D721Med (cell line): ENCODE results near the gene IPO11.

ENCODE experiments used
- DNase-seq: peaks from one replicate; pipeline ENCODE4 v3.0.0; 2011; ENCODE audit warnings: low spot score; ENCODE audit not compliant: insufficient read length
- FAIRE-seq: peaks from 2 replicates; lab custom pipeline; 2011; peaks lifted over from hg19 to GRCh38; lab: Jason Lieb, UNC
- TF ChIP-seq, protein P1 (sequence below): IDR thresholded peaks from 2 replicates; pipeline ENCODE4 v1.5.1; 2012; ENCODE audit warnings: mild to moderate bottlenecking, control low read depth; ENCODE audit not compliant: insufficient read depth; ENCODE audit errors: missing control alignments

Gene IPO11

GRCh38 chr5:62607615-62608014 lies 195.1 kb downstream of the IPO11 start:
- DNase-seq (no peak), FAIRE-seq (no peak)
- TF ChIP-seq, protein P1, sequence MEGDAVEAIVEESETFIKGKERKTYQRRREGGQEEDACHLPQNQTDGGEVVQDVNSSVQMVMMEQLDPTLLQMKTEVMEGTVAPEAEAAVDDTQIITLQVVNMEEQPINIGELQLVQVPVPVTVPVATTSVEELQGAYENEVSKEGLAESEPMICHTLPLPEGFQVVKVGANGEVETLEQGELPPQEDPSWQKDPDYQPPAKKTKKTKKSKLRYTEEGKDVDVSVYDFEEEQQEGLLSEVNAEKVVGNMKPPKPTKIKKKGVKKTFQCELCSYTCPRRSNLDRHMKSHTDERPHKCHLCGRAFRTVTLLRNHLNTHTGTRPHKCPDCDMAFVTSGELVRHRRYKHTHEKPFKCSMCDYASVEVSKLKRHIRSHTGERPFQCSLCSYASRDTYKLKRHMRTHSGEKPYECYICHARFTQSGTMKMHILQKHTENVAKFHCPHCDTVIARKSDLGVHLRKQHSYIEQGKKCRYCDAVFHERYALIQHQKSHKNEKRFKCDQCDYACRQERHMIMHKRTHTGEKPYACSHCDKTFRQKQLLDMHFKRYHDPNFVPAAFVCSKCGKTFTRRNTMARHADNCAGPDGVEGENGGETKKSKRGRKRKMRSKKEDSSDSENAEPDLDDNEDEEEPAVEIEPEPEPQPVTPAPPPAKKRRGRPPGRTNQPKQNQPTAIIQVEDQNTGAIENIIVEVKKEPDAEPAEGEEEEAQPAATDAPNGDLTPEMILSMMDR = no peak

- DNase-seq = no peak
- TF ChIP-seq, protein P1 = no peak
- no peak for FAIRE-seq
These were observed 196.3 kb downstream of the IPO11 start for GRCh38 chr5:62608529-62609511.

GRCh38 chr5:62614355-62614754 lies 201.8 kb downstream of the IPO11 start:
- TF ChIP-seq, protein P1 = no peak
- FAIRE-seq (no peak), DNase-seq (no peak)

GRCh38 chr5:62616615-62617277 lies 204.2 kb downstream of the IPO11 start:
- TF ChIP-seq, protein P1 = no peak
- FAIRE-seq = peak; percentile 21
- DNase-seq = no peak

GRCh38 chr5:62617943-62618342 lies 205.4 kb downstream of the IPO11 start:
- TF ChIP-seq, protein P1 = no peak
- FAIRE-seq = no peak
- no peak for DNase-seq

DNA sequence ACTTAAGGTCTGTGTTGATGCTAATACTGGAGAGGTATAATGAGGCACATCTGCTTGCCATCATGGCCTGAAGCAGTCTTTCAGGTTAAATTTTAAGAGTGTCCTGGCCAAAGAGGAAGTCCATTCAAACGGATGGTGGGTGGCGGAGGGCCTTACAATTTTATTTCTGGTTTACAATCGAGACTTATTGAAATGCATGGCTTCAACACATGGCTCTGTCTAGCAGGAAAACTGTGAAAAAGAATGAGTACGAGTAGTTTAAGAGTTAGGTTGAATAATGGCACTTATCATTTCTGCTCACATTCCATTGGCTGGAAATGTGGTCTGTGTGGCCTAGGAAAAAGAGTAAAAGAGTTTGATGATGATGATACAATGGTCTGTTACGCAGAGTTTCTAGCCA lies 208.2 kb downstream of the IPO11 start:
- no peak for FAIRE-seq
- TF ChIP-seq, protein P1 = no peak
- no peak for DNase-seq
